NCI-H1694 (cell line): ENCODE results near the gene PPM1L.

ENCODE experiments used
- DNase-seq: peaks from one replicate; lab custom pipeline; 2025; lab: John Stamatoyannopoulos, UW

The PPM1L gene

GRCh38 chr3:160852856-160853255 lies 96.8 kb downstream of the PPM1L start:
- DNase-seq: no peak

- no peak for DNase-seq
Measured at GRCh38 chr3:160856450-160856849, 100.4 kb downstream of the PPM1L start.

GRCh38 chr3:160857476-160858119 lies 101.6 kb downstream of the PPM1L start:
- no peak for DNase-seq

- peak; percentile 48 for DNase-seq
Measured at GRCh38 chr3:160860346-160860745, 104.3 kb downstream of the PPM1L start.

GRCh38 chr3:160869825-160870224 lies 113.8 kb downstream of the PPM1L start:
- no peak for DNase-seq

- DNase-seq: no peak
Measured at GRCh38 chr3:160870327-160870726, 114.3 kb downstream of the PPM1L start.

- DNase-seq: no peak
Measured at GRCh38 chr3:160874736-160875135, 118.7 kb downstream of the PPM1L start.

- DNase-seq: no peak
Measured at GRCh38 chr3:160876643-160877042, 120.6 kb downstream of the PPM1L start.

GRCh38 chr3:160879859-160880258 lies 123.8 kb downstream of the PPM1L start:
- DNase-seq: no peak

GRCh38 chr3:160883373-160883772 lies 127.3 kb downstream of the PPM1L start:
- DNase-seq: no peak

- DNase-seq: no peak
Measured at GRCh38 chr3:160885791-160886286, 129.8 kb downstream of the PPM1L start.

GRCh38 chr3:160886421-160886820 lies 130.4 kb downstream of the PPM1L start:
- no peak for DNase-seq

- DNase-seq: no peak
Measured at GRCh38 chr3:160893207-160893606, 137.2 kb downstream of the PPM1L start.

- DNase-seq: no peak
Measured at GRCh38 chr3:160904691-160905090, 148.7 kb downstream of the PPM1L start.

GRCh38 chr3:160906646-160907045 lies 150.6 kb downstream of the PPM1L start:
- DNase-seq: no peak

- DNase-seq: no peak
Measured at GRCh38 chr3:160909917-160910316, 153.9 kb downstream of the PPM1L start.

GRCh38 chr3:160911411-160911810 lies 155.4 kb downstream of the PPM1L start:
- no peak for DNase-seq

GRCh38 chr3:160916472-160916871 lies 160.4 kb downstream of the PPM1L start:
- no peak for DNase-seq

GRCh38 chr3:160919942-160920341 lies 163.9 kb downstream of the PPM1L start:
- DNase-seq: no peak

GRCh38 chr3:160921020-160921635 lies 165.1 kb downstream of the PPM1L start:
- DNase-seq: no peak

- DNase-seq: no peak
Measured at GRCh38 chr3:160924776-160925175, 168.7 kb downstream of the PPM1L start.

- DNase-seq: no peak
Measured at GRCh38 chr3:160927620-160928019, 171.6 kb downstream of the PPM1L start.

- peak; percentile 73 for DNase-seq
Measured at GRCh38 chr3:160928183-160928726, 172.2 kb downstream of the PPM1L start.
